Tibial artery (tissue), 4 donors: ENCODE data around the gene F8.
"Not testable (repeated sequence)": the region's sequence is repeated elsewhere in the genome, so short reads cannot be mapped to it uniquely, and the experiment has no call there.

Experiments
- DNase-seq, 2 donors: peaks; one replicate each; pipeline ENCODE4 v3.0.0-alpha.2; 2019
- H3K27ac ChIP-seq, 2 donors: fragments of 200-600 bp; sonication (generic) in 1 of 2; 1 replicate in 1 of 2; 2 replicates in 1 of 2; pipeline ENCODE4 v1.5.1; 2018 to 2019; ENCODE audit warnings: mild to moderate bottlenecking in 1 of 2
- H3K27me3 ChIP-seq, 2 donors: fragments of 200-600 bp; sonication (generic) in 1 of 2; one replicate each; pipeline versions ENCODE4 v1.5.1 to v1.6.0; 2016 to 2019
- H3K36me3 ChIP-seq, 3 donors: fragments of 200-600 bp; sonication (generic) in 2 of 3; one replicate each; pipeline ENCODE4 v1.5.1; 2016 to 2019; ENCODE audit warnings: mild to moderate bottlenecking in 2 of 3
- H3K4me1 ChIP-seq, 4 donors: fragments of 200-600 bp; sonication (generic) in 2 of 4; 1 replicate in 3 of 4; 2 replicates in 1 of 4; pipeline ENCODE4 v1.5.1; 2016 to 2019
- H3K4me3 ChIP-seq, 2 donors: fragments of 200-600 bp; sonication (generic) in 1 of 2; 1 replicate in 1 of 2; 2 replicates in 1 of 2; pipeline ENCODE4 v1.5.1; 2018 to 2019; ENCODE audit warnings: mild to moderate bottlenecking in 2 of 2
- H3K9me3 ChIP-seq, 3 donors: fragments of 200-600 bp; sonication (generic) in 1 of 3; one replicate each; pipeline ENCODE4 v1.5.1; 2016 to 2019
- intact Hi-C: fragments of 100-400 bp; cut with DNase I; formaldehyde crosslinking; loops from one replicate; pipeline ENCODE4 v1.15.0; 2023; ENCODE audit warnings: low total_unique reads
- TF ChIP-seq, protein P1 (sequence below), 2 experiments: fragments of 200-600 bp in 1 of 2; fragments of 450-650 bp in 1 of 2; IDR thresholded peaks; one replicate each; pipeline ENCODE4 v1.5.1; 2017 to 2019; ENCODE audit warnings: antibody characterized with exemption in 2 of 2, mild to moderate bottlenecking in 1 of 2, moderate library complexity in 1 of 2

Gene F8

DNA sequence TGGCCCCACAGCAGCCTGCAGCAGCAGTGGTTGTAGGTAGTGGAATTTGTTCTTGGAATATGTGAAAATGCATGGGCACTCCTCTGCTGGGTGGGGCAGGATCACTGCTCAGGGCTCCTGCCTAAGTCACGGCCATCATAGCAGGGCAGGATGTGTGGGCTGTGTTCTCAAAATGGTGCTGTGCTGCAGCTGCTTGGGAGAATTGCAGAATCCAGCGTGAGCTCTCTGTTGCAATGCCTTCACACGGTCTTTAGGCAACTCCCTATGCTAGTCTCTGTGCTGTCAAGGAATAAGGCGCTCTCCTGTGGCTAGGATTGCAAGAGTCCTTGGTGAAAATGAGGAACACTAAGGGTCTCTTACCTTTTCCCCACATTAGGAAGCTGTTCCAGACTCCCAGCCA, 42.9 kb downstream of the F8 start:
- H3K4me3 ChIP-seq, result no peak overlapping the region
- intact Hi-C loops, result loop anchor here (5.0 kb wide), 1 partner anchor 78 kb away; no protein-coding TSS in a partner anchor
- no peaks in the 10 kb centered on the region for H3K27me3 ChIP-seq
- H3K27ac ChIP-seq, result no peak overlapping the region
- H3K9me3 ChIP-seq, result no peaks in the 10 kb centered on the region
- no peaks in the 10 kb centered on the region for H3K36me3 ChIP-seq
- DNase-seq, result no peak
- TF ChIP-seq, protein P1, sequence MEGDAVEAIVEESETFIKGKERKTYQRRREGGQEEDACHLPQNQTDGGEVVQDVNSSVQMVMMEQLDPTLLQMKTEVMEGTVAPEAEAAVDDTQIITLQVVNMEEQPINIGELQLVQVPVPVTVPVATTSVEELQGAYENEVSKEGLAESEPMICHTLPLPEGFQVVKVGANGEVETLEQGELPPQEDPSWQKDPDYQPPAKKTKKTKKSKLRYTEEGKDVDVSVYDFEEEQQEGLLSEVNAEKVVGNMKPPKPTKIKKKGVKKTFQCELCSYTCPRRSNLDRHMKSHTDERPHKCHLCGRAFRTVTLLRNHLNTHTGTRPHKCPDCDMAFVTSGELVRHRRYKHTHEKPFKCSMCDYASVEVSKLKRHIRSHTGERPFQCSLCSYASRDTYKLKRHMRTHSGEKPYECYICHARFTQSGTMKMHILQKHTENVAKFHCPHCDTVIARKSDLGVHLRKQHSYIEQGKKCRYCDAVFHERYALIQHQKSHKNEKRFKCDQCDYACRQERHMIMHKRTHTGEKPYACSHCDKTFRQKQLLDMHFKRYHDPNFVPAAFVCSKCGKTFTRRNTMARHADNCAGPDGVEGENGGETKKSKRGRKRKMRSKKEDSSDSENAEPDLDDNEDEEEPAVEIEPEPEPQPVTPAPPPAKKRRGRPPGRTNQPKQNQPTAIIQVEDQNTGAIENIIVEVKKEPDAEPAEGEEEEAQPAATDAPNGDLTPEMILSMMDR (IDR thresholded peaks at IDR 0.05), result no peak
- peaks cover 0 to 3% (median 0%) of the 10 kb centered on the region in 4 donors for H3K4me1 ChIP-seq

DNA sequence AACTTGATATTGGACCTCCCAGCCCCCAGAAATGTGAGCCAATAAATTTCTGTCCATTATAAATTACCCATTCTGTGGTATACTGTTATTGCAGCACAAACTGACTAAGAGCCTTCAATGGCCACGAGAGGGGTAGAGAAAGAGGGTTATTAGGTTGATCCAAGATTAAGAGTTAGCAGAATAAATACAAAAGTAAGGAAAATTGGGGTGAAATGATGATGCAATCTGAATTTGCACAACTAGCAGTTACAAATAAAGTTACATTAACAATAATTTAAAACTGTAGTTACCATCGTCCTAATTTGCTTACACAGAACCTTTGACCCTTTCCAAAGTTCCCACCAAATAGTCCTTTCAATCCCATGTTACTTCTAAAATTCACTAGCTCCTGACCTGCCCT, 54.2 kb downstream of the F8 start:
- TF ChIP-seq, protein P1 (IDR thresholded peaks at IDR 0.05), result no peak
- H3K27me3 ChIP-seq, result no peaks in the 10 kb centered on the region
- intact Hi-C loops, result no loop called here
- no peaks in the 10 kb centered on the region for H3K36me3 ChIP-seq
- no peak overlapping the region for H3K27ac ChIP-seq
- no peak for DNase-seq
- no peak overlapping the region for H3K4me3 ChIP-seq
- H3K9me3 ChIP-seq, result no peaks in the 10 kb centered on the region
- no peaks in the 10 kb centered on the region for H3K4me1 ChIP-seq

DNA sequence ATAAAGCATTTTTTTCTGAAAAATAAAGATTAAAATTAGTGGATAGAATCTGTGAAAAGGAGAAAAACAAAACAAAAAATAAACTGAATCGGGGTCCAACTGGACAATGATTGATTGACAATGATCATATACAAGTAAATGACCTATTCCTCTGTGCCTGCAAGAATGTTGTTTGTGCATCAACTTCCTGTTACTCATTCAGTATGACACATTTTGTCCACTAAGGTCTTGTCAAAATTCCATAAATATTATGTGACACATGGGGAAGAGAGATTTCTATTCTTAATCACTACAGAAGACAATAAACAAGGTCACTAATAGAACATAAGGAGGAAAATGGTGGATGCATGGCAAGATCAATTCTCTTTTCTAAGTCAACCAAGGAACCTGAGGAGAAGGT, 54.9 kb downstream of the F8 start:
- no peaks in the 10 kb centered on the region for H3K4me1 ChIP-seq
- H3K27ac ChIP-seq, result no peak overlapping the region
- H3K4me3 ChIP-seq, result no peak overlapping the region
- H3K9me3 ChIP-seq, result no peaks in the 10 kb centered on the region
- intact Hi-C loops, result no loop called here
- TF ChIP-seq, protein P1 (IDR thresholded peaks at IDR 0.05), result no peak
- H3K36me3 ChIP-seq, result no peaks in the 10 kb centered on the region
- H3K27me3 ChIP-seq, result no peaks in the 10 kb centered on the region
- DNase-seq, result no peak

DNA sequence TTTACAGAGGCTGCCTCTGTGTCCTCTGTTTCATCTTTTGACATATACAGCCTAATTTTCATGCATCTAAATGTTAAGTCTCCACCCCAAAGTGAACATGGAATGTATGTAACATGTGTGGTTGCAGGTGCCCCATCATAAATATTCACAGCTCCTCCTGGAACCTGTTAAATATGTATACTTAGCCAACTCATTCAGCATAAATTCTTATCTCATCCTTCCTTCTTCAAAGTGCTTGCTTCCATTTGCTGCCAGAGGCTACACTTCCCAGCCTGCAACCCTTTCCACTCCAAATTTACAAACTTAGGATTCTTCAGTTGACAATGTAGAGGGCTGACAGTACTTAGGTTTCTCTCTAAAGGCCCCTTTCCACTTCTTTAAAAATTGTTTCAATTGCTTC, 60.6 kb downstream of the F8 start:
- Histone ChIP-seq H3K4me3 (no peak overlapping the region), H3K27ac (no peak overlapping the region), H3K4me1 (no peaks in the 10 kb centered on the region), H3K9me3 (no peaks in the 10 kb centered on the region), H3K27me3 (no peaks in the 10 kb centered on the region), H3K36me3 (no peaks in the 10 kb centered on the region)
- no peak for DNase-seq
- intact Hi-C loops, result no loop called here
- TF ChIP-seq, protein P1 (IDR thresholded peaks at IDR 0.05), result no peak

DNA sequence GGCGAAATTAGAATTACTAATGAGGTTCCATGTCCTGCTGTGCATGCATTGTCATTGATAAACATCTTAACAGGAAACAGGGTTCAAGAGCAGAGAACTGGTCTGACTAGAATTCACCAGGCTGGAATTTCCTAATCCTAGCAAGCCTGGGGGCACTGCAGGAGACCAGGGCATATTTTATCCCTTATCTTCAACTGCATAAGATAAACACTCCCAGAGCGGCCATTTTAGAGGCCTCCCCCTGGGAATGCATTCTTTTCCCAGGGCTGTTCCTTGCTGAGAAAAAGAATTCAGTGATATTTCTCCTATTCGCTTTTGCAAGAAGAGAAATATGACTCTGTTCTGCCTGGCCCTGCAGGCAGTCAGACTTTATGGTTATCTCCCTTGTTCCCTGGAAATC, 66.7 kb downstream of the F8 start:
- H3K27me3 ChIP-seq, H3K27ac ChIP-seq, intact Hi-C loops, H3K9me3 ChIP-seq, H3K4me1 ChIP-seq, H3K36me3 ChIP-seq, H3K4me3 ChIP-seq, DNase-seq: not testable (repeated sequence)

DNA sequence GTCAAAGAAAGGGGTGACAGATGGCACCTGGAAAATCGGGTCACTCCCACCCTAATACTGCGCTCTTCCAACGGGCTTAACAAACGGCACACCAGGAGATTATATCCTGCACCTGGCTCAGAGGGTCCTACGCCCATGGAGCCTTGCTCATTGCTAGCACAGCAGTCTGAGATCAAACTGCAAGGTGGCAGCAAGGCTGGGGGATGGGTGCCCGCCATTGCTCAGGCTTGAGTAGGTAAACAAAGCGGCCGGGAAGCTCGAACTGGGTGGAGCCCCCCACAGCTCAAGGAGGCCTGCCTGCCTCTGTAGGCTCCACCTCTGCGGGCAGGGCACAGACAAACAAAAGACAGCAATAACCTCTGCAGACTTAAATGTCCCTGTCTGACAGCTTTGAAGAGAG, 83.3 kb downstream of the F8 start:
- H3K4me1 ChIP-seq, H3K9me3 ChIP-seq, H3K36me3 ChIP-seq, H3K27me3 ChIP-seq, intact Hi-C loops, DNase-seq, H3K4me3 ChIP-seq, H3K27ac ChIP-seq: not testable (repeated sequence)

DNA sequence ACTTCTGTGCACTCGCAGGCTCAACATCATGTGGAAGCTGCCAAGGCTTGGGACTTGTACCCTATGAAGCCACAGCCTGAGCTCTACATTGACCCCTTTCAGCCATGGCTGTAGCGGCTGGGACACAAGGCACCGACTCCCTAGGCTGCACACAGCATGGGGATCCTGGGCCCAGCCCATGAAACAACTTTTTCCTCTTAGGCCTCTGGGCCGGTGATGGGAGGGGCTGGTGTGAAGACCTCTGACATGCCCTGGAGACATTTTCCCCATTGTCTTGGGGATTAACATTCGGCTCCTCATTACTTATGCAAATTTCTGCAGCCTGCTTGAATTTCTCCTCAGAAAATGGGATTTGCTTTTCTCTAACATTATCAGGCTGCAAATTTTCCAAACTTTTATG, 97.8 kb downstream of the F8 start:
- H3K36me3 ChIP-seq, DNase-seq, H3K4me1 ChIP-seq, intact Hi-C loops, H3K27me3 ChIP-seq, H3K27ac ChIP-seq, H3K4me3 ChIP-seq, H3K9me3 ChIP-seq: not testable (repeated sequence)
